Activated CD4-positive, alpha-beta T cell treated with anti-CD3 and anti-CD28 coated beads for 1 hour (primary cell): ENCODE results near the gene ALG14.
"Not testable (repeated sequence)": the region's sequence is repeated elsewhere in the genome, so short reads cannot be mapped to it uniquely, and the experiment has no call there.

Experiments
- DNase-seq: peaks from one replicate; pipeline ENCODE4 v3.0.0-alpha.2; 2020

The ALG14 gene

DNA sequence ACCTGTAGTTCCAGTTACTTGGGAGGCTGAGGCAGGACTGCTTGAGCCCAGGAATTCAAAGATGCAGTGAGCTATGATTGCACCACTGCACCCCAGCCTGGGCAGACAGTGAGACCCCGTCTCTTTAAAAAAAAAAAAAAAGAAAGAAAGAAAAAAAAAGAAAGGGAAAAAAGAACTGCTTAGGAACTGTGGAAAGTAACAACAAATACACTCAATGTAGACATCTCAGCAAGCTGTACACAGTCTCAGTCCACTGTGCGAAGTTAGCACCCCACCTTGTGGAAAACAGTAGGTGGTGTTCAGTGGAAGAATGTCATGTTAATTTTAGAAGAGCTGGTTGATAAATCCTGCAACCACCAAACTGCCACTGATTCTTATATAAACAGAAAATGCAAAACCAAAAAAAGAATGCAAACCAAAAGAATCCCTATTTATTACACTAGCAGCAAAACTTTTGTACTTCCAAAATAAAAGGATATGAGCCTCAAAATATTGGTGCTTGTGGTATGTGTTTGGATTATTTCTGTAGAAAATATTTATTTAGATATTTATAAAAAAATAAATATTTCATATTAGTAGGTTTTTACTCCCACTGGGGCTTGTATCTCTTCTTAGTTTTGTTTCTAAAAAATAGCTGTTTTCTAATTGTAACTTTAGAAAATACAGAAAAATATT is 31.1 kb downstream of the ALG14 start:
- DNase-seq: no peak

DNA sequence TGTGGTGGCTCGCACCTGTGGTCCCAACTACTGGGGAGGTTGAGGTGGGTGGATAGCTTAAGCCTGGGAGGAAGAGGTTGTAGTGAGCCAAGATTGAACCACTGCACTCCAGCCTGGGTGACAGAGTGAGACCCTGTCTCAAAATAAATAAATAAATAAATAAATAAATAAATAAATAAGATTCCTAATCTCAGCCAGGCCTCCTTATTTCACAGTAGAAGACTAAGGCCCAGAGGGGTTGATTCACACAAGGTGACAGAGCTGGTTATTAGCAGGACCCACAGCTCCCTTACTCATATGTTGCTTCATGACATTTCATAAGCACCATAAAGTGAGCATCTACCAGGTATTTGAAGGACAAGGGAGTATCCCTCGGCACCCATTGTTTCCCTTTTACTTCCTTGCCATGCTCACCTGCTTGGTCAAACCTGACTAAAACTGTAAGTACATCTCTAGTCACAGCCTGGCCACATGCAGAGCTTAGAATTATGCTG is 32.7 kb downstream of the ALG14 start:
- no peak for DNase-seq

DNA sequence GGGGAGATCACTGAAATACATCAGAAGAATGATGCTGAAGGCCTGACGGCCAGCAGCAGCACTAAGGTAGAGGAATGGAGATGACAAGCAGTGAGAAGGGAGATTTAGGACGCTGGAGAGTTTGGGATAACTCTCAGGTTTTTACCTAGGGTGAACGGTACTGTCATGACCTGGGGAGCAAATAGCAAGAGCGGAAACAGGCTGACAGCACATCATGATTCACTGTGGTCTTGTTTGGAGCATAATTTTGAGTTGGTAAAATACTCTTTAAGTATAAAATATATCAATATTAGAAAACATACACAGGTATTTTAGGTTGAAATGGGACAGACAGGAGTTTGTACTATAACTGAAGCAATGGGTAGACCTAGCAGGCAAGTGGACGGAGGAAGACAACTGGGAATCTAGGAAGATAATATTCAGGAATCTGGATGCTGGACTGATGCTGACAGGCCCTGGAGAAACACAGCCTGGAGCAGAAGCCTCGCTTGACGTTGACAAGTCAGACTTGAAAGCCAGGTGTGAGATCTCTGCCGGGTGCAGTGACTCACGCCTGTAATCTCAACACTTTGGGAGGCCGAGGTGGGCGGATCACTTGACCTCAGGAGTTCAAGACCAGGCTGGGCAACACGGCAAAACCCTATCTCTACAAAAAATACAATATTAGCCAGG is 33.3 kb downstream of the ALG14 start:
- DNase-seq: no peak

DNA sequence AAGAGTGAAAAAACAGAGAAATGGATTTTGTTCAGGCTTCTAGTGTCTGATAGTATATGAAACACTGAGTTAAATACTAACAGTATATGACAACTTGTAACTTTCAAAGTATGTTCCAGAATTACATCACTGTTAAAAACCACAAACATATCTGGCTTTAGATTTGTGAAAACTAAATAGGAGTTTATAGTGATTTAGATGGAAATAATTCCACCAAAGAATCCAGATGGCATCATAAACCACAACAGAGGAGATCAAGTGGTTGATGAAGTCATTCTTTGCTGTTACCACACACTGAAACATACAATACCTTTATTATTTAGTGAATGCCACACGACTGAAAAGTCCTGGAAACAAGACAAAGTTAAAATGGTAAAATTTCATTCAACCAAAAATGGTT is 37.2 kb downstream of the ALG14 start:
- DNase-seq: no peak

DNA sequence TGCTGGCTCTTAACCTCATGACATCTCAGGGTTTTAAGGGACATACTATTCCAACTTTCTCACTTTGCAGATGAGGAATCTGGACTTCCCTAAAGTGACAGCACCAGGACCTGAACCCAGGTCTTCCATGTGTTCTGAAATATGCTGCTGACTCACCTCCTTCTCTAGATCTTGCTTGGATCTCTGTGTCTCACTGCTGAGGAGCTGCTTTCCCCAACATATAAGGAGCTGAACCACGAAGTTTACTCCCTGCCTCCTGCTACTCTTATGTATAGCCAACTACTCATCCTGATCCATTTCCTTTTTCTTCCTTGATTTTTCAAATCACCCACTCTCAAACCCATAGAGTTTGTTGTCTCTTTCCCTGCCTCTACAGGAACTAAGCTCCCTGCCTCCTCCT is 38.2 kb downstream of the ALG14 start:
- no peak for DNase-seq

DNA sequence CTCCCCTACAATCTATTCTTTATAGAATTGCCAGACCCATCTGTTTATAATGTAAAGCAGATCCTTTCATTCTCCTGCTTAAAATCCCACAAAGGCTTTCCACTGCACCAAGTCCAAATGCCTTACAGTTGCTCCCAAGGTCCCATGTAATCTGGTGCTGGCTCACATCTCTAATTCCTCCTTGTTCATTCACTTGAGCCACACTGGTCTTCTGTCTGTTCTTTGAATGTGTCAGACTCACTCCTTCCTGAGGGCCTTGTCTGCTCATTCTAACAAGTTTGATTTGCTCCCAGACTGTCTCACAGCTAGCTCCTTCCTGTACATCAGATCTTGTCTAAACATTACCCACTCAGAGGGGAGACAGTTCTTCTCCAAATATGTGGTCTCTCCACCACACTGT is 38.9 kb downstream of the ALG14 start:
- DNase-seq: no peak

DNA sequence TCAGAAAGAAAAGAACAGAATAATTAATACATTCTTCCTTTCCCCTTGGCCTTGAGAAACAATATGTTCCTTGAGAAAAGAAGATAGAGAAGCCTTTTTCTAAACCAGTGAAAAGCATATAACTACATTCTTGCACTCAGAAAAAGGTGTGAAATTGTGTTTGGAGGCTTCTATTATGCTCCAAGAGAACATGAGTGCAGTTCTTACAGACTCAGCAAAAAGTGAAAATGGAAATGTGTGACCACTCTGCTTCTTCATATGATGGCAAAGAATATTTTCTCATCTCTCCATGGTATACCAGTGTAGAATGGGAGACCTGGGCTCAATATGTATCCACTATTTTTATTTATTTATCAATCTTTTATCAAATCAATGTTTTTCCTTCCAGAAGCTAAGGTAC is 43.2 kb downstream of the ALG14 start:
- no peak for DNase-seq

DNA sequence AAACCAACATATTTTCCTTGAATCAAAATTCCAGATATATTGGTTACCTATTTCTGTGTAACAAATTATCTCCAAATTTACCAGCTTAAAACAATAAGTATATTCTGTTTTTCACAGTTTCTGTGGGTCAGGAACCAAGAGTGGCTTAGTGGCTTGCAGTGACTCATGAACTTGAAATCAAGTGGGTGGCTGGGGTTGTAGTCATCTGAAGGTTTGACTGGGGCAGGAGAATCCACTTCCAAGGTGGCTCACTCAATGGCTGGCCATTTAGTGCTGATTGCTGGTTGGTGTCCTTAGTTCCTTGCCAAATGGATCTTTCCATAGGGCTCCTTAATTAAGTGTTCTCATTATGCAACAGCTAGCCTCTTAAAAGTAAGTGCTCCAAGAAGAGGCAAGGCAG is 43.8 kb downstream of the ALG14 start:
- no peak for DNase-seq

DNA sequence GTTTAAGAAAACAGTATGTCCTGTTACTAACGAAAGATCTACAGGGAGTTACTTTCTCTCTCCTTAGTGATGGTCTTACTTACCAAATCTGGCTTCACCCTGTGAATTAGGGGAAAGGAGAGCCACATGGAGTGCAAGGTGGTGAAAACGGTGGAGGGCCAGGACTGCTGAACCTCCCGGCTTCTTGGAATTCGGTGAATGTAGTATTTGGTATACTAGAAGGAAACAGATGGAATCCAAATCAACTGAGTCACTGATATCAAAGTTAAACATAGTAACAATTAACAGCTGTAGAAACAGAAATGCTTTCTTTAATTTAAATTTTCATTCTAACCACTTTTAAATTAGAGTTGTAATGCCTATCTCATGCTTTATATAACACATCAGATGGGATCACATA is 45.7 kb downstream of the ALG14 start:
- no peak for DNase-seq

DNA sequence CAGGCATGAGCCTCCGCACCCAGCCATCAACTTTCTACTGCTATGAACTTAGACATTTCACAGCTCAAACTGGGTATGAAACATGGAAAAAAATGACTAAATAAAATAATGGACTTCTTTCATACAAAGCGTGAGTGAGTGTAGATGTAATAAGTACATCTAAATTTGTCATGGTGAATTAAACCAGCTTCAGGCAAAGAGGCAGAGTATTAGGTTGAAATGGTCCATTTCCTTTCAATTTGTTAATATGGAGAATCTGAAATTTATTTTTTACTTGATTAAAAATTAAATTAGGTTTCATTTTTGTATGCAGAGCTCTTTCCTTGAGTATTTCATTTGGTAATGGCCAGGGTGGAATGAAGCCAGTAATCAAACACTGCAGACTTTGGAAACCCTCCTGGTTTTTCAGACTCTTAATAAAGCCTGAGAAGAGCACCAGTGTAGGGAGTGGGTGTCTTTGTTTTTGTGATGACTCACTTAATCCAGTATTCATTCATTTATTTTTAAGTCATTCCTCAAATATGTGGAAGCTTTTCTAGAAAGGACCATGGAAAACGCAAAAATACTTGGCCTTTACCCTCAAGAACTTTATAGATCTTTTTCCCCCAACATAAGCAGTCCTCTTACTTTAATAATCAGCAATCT is 49.2 kb downstream of the ALG14 start:
- no peak for DNase-seq

DNA sequence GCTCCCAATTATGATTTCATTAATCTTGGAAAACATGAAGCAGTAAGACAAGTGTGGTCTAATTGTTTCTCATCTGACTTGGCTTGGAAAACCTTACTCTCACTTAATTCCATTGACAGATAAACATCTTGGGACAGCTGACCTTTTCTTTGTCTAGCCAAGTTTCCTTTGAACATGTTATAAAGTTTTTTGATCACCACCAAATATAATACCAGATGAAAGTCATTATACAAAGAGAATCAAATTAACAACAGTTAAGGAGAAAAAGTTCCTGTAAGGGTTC is 50.2 kb downstream of the ALG14 start:
- DNase-seq: no peak

DNA sequence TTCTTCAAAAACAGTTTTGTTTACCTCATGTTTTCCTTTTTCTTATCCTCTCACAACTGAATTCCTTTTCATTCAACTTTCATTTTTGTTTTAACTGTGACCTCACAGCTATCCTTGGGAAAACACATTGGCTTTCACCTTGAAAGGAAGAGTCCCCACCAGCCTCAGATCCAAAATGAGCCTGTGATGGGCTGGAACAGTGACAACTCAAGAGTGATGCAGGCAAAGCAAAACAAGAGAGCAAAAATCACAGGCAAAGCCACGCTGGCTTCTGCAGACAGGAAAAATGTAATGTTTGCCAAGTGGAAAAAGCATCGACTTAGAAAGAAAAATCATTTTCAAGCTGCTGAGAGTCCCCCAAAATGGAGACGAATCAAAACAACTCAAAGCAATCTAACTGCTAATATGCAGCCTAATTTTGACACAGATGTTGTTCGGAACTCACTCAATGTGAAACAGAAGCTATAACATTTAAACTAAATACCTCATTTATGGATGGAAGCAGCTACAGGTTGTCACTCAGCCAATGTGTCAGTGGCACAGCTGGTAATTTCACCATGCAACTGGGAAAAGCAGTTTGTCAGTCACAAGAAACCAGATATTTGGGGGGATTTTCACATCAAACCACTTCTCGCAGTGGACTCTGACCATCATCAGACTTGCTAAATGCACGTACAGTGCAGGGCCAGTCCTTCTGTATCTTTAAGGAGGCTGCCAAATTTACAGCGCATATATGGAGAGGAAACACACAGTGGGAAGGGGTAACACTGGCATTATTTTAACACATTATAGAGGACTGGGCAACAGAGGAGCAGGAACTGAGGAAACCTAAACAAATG is 50.7 kb downstream of the ALG14 start:
- DNase-seq: no peak

DNA sequence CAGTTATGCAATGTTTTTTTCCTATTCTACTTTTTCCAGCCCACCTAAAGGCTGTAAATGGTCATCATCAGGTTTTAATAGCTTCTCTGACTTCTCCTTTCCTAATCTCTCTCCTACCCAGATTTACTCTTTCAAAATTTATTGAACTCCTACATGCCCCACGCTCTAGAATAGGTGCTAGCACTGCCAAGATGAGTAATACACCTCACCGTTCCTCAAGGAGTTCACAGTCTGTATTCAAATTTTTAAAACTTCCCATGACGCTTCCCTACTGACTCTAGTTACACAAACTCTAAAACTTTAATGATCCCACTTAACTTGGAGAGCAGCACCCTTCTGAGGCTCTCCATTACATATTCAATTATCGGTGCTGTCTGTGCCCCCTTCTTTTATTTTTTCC is 51.6 kb downstream of the ALG14 start:
- DNase-seq: no peak

DNA sequence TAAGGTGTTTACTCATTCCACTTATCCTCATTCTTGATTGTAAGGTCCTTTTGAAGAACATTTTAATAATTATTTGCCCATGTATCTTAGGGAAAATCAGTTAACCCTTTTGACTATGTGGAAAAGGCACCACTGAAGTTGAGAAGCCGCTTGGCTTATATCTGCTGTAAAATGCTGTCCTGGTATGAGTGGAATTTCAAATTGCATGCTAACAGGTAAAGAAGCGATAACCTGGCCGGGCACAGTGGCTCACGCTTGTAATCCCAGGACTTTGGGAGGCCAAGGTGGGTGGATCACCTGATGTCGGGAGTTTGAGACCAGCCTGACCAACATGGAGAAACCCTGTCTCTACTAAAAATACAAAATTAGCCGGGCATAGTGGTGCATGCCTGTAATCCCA is 53.3 kb downstream of the ALG14 start:
- DNase-seq: not testable (repeated sequence)

DNA sequence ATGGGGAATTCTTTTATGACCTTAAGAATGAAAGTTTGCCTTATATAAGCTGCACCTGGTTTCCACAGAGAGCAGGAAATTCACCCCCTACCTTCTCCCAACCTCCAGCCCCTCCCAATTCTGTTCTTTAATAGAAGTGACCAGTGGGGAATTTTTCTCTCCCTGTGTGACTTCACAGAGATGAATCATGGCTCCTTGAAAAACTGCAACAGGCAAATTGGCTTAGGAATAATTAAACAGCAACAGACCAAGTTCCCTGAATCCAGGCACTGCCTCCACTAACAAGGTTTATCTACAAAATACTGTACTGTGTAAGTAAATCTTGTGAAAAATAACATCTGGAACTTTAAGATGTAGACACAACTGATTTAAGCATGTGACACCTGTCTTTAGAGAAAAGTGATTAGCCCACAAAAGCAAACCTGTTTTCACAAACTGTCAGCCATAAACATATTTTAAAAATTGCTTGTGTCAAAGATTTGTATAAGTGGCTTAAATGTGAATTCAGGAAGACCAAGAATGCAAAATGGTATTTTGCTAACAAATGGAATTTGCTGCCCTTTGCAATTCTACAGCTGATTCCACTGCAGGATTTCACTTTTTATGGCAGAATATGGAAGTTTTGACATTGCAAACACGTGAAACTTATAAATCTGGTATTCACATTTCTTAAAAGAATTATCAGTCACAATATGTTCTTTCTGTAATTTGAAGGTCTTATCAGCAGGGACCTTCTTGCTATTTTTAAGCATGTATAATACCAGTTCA is 54.0 kb downstream of the ALG14 start:
- no peak for DNase-seq

DNA sequence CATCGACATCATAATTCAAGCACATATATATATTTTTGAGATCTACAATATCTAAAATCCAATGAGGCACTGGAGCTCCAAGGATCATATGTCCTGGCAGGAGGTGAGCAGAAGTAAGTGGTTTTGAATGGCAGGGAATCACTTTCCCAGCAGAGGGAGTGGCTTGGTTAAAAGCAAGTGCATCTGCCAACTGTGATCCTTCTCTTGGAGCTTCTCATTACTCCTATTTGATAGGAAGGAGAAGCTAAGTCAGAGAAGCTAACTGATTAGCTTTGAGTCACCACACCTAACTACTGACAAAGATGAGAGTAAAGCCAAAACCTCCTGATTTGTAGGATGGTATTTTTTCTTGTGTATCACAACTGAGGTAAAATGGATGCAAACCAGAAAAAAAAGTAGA is 55.0 kb downstream of the ALG14 start:
- DNase-seq: no peak

DNA sequence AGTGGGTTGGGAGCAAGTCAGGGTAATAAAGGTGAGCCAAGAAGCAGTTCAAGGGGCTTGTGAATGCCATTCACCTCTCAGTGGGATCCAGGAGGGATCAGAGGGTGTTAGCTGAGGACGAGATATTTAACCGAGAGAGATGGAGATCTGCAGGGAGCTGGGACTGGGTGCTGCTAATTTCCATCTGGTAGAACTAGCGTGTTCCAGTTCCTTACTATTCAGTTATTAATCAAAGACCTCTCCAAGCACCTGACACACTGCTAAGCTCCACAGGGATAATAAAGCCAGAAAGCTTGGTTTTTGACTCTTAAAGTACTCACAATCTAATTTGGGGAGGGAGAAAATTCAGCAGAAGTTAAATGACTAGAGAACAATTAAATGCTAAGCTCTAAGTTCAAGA is 57.7 kb downstream of the ALG14 start:
- DNase-seq: no peak

DNA sequence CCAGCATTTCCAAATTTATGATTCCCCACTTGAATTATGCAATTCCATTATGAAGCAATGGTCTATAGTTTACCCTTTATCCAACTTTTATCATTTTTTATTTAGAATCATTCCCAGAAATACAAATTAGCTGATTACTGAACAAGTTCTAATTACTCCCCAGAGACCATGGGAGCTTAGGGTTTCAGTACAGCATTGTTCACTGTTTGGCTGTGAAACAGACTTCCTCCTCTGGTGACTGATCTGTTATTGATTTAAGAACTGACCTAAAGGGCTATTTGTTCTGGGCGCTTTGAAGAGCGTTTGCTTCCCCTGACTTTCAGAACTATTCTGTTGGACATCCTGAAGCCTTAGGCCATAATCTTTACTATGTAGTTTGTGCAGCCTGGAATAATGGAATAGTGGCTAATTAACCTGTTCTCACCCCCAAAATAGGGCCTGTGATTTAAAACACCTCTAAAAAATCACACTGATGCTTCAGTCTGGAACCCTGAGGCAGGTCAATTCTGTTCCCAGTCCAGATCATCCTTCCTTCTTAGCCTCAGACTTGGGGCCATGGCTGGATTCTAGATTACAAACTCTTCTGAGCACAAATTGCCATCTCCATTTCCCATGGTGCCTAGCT is 58.7 kb downstream of the ALG14 start:
- no peak for DNase-seq

DNA sequence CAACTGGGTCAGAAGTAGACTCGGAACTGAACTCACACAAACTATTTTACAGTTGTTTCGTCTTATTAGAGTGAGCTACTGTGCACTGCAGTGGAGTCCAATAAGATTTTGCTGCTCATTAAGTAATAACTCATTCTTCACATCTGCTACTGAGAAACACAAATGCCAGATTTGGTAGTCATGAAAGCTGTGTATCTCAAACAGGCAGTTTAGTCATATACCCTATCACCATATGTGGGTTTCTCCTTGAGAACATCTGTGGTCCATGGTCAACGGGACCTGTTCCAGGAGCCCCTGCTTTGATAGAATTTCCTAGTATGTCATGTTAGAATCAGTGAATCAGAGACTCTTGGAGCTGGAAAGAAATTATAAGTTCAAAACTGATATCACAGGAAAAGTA is 60.4 kb downstream of the ALG14 start:
- DNase-seq: no peak

DNA sequence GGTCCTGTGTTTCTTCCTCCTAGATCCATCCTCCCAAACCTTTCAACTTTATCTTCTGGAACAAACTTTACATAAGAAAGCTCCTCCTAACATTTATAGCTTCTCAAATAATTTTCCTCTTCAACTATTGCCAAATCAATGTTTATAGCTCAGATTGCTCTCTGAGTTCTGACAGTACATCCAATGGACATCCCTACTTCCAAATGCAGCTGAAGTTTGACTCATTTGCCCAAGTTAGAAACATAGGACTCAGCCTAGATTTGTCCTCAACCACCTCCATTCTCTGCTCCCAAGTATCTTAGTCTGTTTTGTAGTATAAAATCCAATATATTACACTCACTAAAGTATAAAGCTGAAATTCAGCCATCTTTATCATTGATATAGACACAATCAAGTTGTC is 62.6 kb downstream of the ALG14 start:
- no peak for DNase-seq

DNA sequence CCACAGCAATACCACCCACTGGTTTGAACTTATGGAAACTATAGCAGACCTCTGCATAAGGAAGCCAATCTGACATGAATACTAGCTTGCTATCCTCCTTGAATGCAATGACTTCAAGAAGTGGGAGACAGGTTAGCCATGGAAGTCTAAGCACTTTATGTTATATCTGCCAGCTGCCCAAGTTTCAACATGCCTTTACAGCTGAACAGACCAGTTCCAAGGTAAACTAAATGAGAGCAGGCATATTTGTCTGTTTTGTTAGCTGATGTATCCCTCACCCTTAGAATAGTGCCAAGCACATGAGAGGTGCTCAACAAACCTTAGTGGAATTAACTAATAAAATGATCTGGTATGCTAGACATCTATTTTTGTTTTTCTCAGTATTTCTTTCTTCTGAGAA is 65.1 kb downstream of the ALG14 start:
- no peak for DNase-seq

DNA sequence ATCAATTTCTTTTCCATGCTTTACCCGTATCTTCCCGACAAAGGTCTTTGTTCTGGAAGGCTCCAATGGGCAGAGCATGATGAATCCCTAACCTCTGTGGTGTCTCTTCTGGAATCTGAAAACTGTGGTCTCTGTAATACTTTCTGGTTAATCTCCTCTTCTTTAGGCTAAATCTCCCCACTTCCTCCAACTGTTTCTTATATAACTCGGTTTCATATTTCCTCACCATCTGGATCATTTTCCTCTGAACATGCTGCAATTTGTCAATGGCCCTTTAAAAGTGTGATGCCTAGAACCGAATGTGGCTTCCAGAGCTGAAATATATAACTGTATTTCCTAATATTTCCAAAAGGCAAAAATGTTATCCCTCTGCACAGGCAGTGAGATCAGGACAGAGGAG is 66.1 kb downstream of the ALG14 start:
- DNase-seq: no peak
